Colonic mucosa (tissue), 4 donors: ENCODE results near the gene PRODH2. TPM values are rescaled to one million over a fixed set of nuclear protein-coding genes. Genes with fewer than 3 reads are reported as not detected.

ENCODE experiments used
- DNase-seq: peaks from one replicate; pipeline ENCODE4 v3.0.0-alpha.2; 2020
- H3K27ac ChIP-seq: fragments of 200-600 bp; one replicate; pipeline ENCODE4 v1.8.0; 2021
- H3K27me3 ChIP-seq: fragments of 200-600 bp; one replicate; pipeline ENCODE4 v1.8.0; 2021
- H3K36me3 ChIP-seq: fragments of 200-600 bp; one replicate; pipeline ENCODE4 v1.8.0; 2021
- H3K4me1 ChIP-seq: fragments of 200-600 bp; one replicate; pipeline ENCODE4 v1.8.0; 2021; ENCODE audit warnings: mild to moderate bottlenecking
- H3K4me3 ChIP-seq: fragments of 200-600 bp; one replicate; pipeline ENCODE4 v1.8.0; 2021
- H3K9ac ChIP-seq, 2 donors: one replicate each; pipeline ENCODE4 v1.7.0; 2013; ENCODE audit warnings: control low read depth in 2 of 2, low read depth in 2 of 2, low read length in 2 of 2
- H3K9me3 ChIP-seq: fragments of 200-600 bp; one replicate; pipeline ENCODE4 v1.8.0; 2021
- CTCF ChIP-seq: fragments of 200-600 bp; IDR thresholded peaks from one replicate; pipeline ENCODE4 v1.8.0; 2022; ENCODE audit warnings: antibody characterized with exemption, mild to moderate bottlenecking
- intact Hi-C: fragments of 100-400 bp; cut with DNase I; formaldehyde crosslinking; loops from one replicate; pipeline ENCODE4 v1.14.1; 2022
- total RNA-seq, 2 donors: library from RNA; stranded (reverse); fragmentation: NEBNext Ultra II Directional in 1 of 2; extraction: Animal tissue kit (Norgen Biotek cat#: 25700) in 1 of 2; gene quantifications; one replicate each; pipeline ENCODE4 v1.2.1, GENCODE V29; 2021
- donor health status: healthy.
- donor health status: DM: no; HTN: no; CAD: no.
- donor health status: DM: no; HTN: no; CAD: no.

PRODH2 gene
- total RNA-seq, 2 donors from 2014 or later: not detected

GRCh38 chr19:35780058-35780457, 32.6 kb downstream of the PRODH2 start:
- TF ChIP-seq CTCF: no peak
- Histone ChIP-seq H3K4me3 (no peak overlapping the region), H3K36me3 (no peaks in the 10 kb centered on the region), H3K27me3 (no peaks in the 10 kb centered on the region), H3K4me1 (no peaks in the 10 kb centered on the region), H3K9ac (no peak overlapping the region), H3K9me3 (no peaks in the 10 kb centered on the region), H3K27ac (no peak overlapping the region)
- intact Hi-C loops: no loop called here
- no peak for DNase-seq

- Histone ChIP-seq H3K36me3 (no peaks in the 10 kb centered on the region), H3K4me1 (no peaks in the 10 kb centered on the region), H3K9ac (no peak overlapping the region), H3K4me3 (no peak overlapping the region), H3K9me3 (no peaks in the 10 kb centered on the region), H3K27me3 (no peaks in the 10 kb centered on the region), H3K27ac (no peak overlapping the region)
- no peak for TF ChIP-seq CTCF
- no peak for DNase-seq
- intact Hi-C loops: no loop called here
These were observed 33.6 kb downstream of the PRODH2 start for GRCh38 chr19:35779033-35779432.

- no peak for TF ChIP-seq CTCF
- H3K4me1 ChIP-seq: no peaks in the 10 kb centered on the region
- no peaks in the 10 kb centered on the region for H3K27me3 ChIP-seq
- H3K27ac ChIP-seq: no peak overlapping the region
- no peaks in the 10 kb centered on the region for H3K9me3 ChIP-seq
- no peak for DNase-seq
- intact Hi-C loops: no loop called here
- no peak overlapping the region for H3K9ac ChIP-seq
- H3K4me3 ChIP-seq: no peak overlapping the region
- H3K36me3 ChIP-seq: no peaks in the 10 kb centered on the region
These were observed 34.7 kb downstream of the PRODH2 start for GRCh38 chr19:35777961-35778360.

- Histone ChIP-seq H3K36me3 (no peaks in the 10 kb centered on the region), H3K4me1 (no peaks in the 10 kb centered on the region), H3K9me3 (no peaks in the 10 kb centered on the region), H3K27ac (no peak overlapping the region), H3K9ac (no peak overlapping the region), H3K27me3 (no peaks in the 10 kb centered on the region), H3K4me3 (no peak overlapping the region)
- intact Hi-C loops: no loop called here
- TF ChIP-seq CTCF: no peak
- no peak for DNase-seq
These were observed 35.4 kb downstream of the PRODH2 start for GRCh38 chr19:35777086-35777841.

GRCh38 chr19:35776102-35776788, 36.4 kb downstream of the PRODH2 start:
- no peak for TF ChIP-seq CTCF
- H3K9me3 ChIP-seq: no peaks in the 10 kb centered on the region
- H3K9ac ChIP-seq: peak overlapping the region in 1 of 2 donors; percentile 35
- H3K27me3 ChIP-seq: no peaks in the 10 kb centered on the region
- intact Hi-C loops: no loop called here
- no peaks in the 10 kb centered on the region for H3K36me3 ChIP-seq
- DNase-seq: no peak
- H3K27ac ChIP-seq: no peak overlapping the region
- no peaks in the 10 kb centered on the region for H3K4me1 ChIP-seq
- H3K4me3 ChIP-seq: peak overlapping the region; percentile 88
